Cardiac muscle cell (in vitro differentiated cells and primary cell): ENCODE measurements around the gene HOXB3. TPM values are rescaled to one million over a fixed set of nuclear protein-coding genes. Genes with fewer than 3 reads are reported as not detected.

Source experiments
- DNase-seq, 2 donors: peaks; one replicate each; pipeline versions ENCODE4 v3.0.0 to v3.0.0-alpha.2; 2010 to 2017; ENCODE audit warnings: low read depth in 1 of 2, low spot score in 1 of 2
- H3K27ac ChIP-seq: fragments of 200-600 bp; sonication (generic); 2 replicates; pipeline ENCODE4 v1.5.1; 2016
- H3K27me3 ChIP-seq: fragments of 200-600 bp; sonication (generic); 2 replicates; pipeline ENCODE4 v1.6.0; 2016; ENCODE audit warnings: control low read depth
- H3K36me3 ChIP-seq: fragments of 200-600 bp; sonication (generic); 2 replicates; pipeline ENCODE4 v1.5.1; 2016; ENCODE audit warnings: control low read depth
- H3K4me1 ChIP-seq: fragments of 200-600 bp; sonication (generic); 2 replicates; pipeline ENCODE4 v1.8.1; 2017; ENCODE audit warnings: low read depth, mild to moderate bottlenecking, mixed run types
- H3K4me3 ChIP-seq: fragments of 200-600 bp; sonication (generic); 2 replicates; pipeline ENCODE4 v1.5.1; 2016; ENCODE audit warnings: mild to moderate bottlenecking
- H3K9me3 ChIP-seq: fragments of 200-600 bp; sonication (generic); 2 replicates; pipeline ENCODE4 v1.5.1; 2017; ENCODE audit warnings: low read depth, mild to moderate bottlenecking, control low read depth
- CTCF ChIP-seq: IDR thresholded peaks from 2 replicates; pipeline ENCODE4 v1.5.1; 2012; ENCODE audit warnings: low read depth, mild to moderate bottlenecking, low read length
- polyA plus RNA-seq: library from polyadenylated mRNA; unstranded; fragments of >200 nt; fragmentation: Nextera tagmentation; extraction: Ambion mirVana; gene quantifications from 2 replicates; pipeline ENCODE4 v1.2.1, GENCODE V29; 2016
- total RNA-seq: library from RNA; depleted of rRNA; stranded (reverse); fragments of >200 nt; gene quantifications from 2 replicates; pipeline ENCODE4 v1.2.3, GENCODE V29; 2016

Gene HOXB3
- total and polyA plus RNA-seq, 2 experiments from 2014 or later = 24.9 to 37.7 TPM

- Histone ChIP-seq H3K27ac (peak overlapping the region; percentile 61), H3K4me1 (peaks cover 72% of the 10 kb centered on the region), H3K27me3 (no peaks in the 10 kb centered on the region), H3K4me3 (no peak overlapping the region), H3K36me3 (no peaks in the 10 kb centered on the region), H3K9me3 (no peaks in the 10 kb centered on the region)
- peak in 1 of 2 donors; percentile 49 for DNase-seq
- no peak for TF ChIP-seq CTCF
Measured at GRCh38 chr17:48526608-48527546, 63.2 kb downstream of the HOXB3 start.

GRCh38 chr17:48523010-48523409, 67.0 kb downstream of the HOXB3 start:
- no peak overlapping the region for H3K4me3 ChIP-seq
- no peaks in the 10 kb centered on the region for H3K36me3 ChIP-seq
- peaks cover 39% of the 10 kb centered on the region for H3K4me1 ChIP-seq
- H3K27ac ChIP-seq = peak overlapping the region; percentile 53
- DNase-seq = no peak
- H3K9me3 ChIP-seq = no peaks in the 10 kb centered on the region
- peak; percentile 32 for TF ChIP-seq CTCF
- H3K27me3 ChIP-seq = no peaks in the 10 kb centered on the region

- peaks cover 31% of the 10 kb centered on the region for H3K4me1 ChIP-seq
- no peak for TF ChIP-seq CTCF
- peak overlapping the region; percentile 53 for H3K27ac ChIP-seq
- no peaks in the 10 kb centered on the region for H3K27me3 ChIP-seq
- H3K36me3 ChIP-seq = no peaks in the 10 kb centered on the region
- no peaks in the 10 kb centered on the region for H3K9me3 ChIP-seq
- no peak overlapping the region for H3K4me3 ChIP-seq
- DNase-seq = peak; percentile 34 to 87
Measured at GRCh38 chr17:48522031-48522653, 67.9 kb downstream of the HOXB3 start.

- no peaks in the 10 kb centered on the region for H3K27me3 ChIP-seq
Measured at GRCh38 chr17:48520631-48521079, 69.4 kb downstream of the HOXB3 start.

GRCh38 chr17:48519427-48519826, 70.6 kb downstream of the HOXB3 start:
- Histone ChIP-seq H3K27ac (no peak overlapping the region), H3K4me3 (no peak overlapping the region), H3K27me3 (no peaks in the 10 kb centered on the region), H3K9me3 (no peaks in the 10 kb centered on the region), H3K36me3 (no peaks in the 10 kb centered on the region), H3K4me1 (peaks cover 21% of the 10 kb centered on the region)
- no peak for TF ChIP-seq CTCF
- no peak for DNase-seq

More at GRCh38 chr17:48520631-48521079, 69.4 kb downstream of the HOXB3 start:
- no peak for DNase-seq
- no peak for TF ChIP-seq CTCF
- Histone ChIP-seq H3K4me3 (no peak overlapping the region), H3K36me3 (no peaks in the 10 kb centered on the region), H3K9me3 (no peaks in the 10 kb centered on the region), H3K27ac (no peak overlapping the region), H3K4me1 (peaks cover 17% of the 10 kb centered on the region)
